Measurements from ENCODE around the gene GUCY1A1.

- TF ChIP-seq ZFX (IDR thresholded peaks at IDR 0.05), result no peak
- TF ChIP-seq EZH2phosphoT487 (IDR thresholded peaks at IDR 0.05; ENCODE audit: borderline replicate concordance), result no peak
- no peak for TF ChIP-seq POLR2A (IDR thresholded peaks at IDR 0.05; ENCODE audit: borderline replicate concordance, extremely low read depth, insufficient read depth, insufficient read length)
- TF ChIP-seq REST (IDR thresholded peaks at IDR 0.05; ENCODE audit: low read depth), result no peak
- no peak for TF ChIP-seq CTCF (IDR thresholded peaks at IDR 0.05 in 2 of 3, conservative IDR thresholded peaks at IDR 0.05 in 1 of 3; ENCODE audit: borderline replicate concordance in 1 of 3, insufficient read depth in 1 of 3, low read depth in 2 of 3, low read length in 2 of 3)
- TF ChIP-seq POLR2AphosphoS5 (IDR thresholded peaks at IDR 0.05; ENCODE audit: low read depth, low read length), result no peak
- TF ChIP-seq CEBPB (IDR thresholded peaks at IDR 0.05; ENCODE audit: low read depth), result no peak
- no peak for TF ChIP-seq ZBTB33 (IDR thresholded peaks at IDR 0.05; ENCODE audit: extremely low read depth, insufficient replicate concordance, low read length)
- no peak for TF ChIP-seq SIN3A (IDR thresholded peaks at IDR 0.05; ENCODE audit: low read depth)
- no peak for TF ChIP-seq ZNF274 (IDR thresholded peaks at IDR 0.05; ENCODE audit: low read depth, low read length)
- no peak for TF ChIP-seq EZH2 (IDR thresholded peaks at IDR 0.05)
- TF ChIP-seq MAX (IDR thresholded peaks at IDR 0.05), result no peak
- no peak for TF ChIP-seq SRF (IDR thresholded peaks at IDR 0.05; ENCODE audit: low read depth)
- TF ChIP-seq TCF7L2 (IDR thresholded peaks at IDR 0.05; ENCODE audit: borderline replicate concordance, extremely low read depth, insufficient read depth, insufficient read length), result no peak
Observed at GRCh38 chr4:155684423-155684822, 17.8 kb downstream of the GUCY1A1 start.

Data from HCT116 (cell line).